ENCODE data around the gene EEF1G. TPM values are rescaled to one million over a fixed set of nuclear protein-coding genes. Genes with fewer than 3 reads are reported as not detected.
A peak's percentile ranks its signal among the peaks of the same experiment; 100 is the strongest.

The EEF1G gene
- total and polyA plus RNA-seq, 2 of the 13 experiments (the other 11 are each of a cell fraction or from before 2014, with no cell fraction given), result 1,787 to 2,144 TPM

DNA sequence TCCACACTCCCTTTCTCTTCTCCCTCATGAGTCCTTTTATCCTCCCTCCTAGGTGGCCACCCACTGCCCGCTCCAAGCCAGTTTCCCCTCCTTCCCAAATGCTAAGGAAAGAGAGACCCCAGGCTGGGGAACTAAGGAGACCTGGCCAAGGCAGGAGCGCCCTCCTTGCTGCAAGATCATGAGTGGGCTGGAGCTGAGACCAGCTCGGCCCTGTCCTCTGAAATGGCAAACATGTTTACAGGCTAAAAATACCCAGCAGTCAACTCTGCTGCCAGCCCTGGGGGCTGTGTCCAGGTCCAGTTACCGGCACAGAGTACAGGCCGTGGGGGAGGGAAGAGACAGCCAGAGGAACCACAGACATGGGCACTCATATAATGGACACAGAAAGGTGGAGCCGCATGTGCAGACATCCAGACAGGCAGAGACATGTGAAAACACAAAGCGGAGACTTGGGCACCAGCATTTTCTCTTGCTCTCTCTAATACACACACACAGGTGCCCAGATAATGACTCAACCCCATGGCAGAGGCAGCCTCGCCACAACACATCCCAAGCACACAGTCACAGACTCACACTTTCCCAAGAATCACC is 25.9 kb downstream of the EEF1G start (continued):
- TF ChIP-seq, protein P1, sequence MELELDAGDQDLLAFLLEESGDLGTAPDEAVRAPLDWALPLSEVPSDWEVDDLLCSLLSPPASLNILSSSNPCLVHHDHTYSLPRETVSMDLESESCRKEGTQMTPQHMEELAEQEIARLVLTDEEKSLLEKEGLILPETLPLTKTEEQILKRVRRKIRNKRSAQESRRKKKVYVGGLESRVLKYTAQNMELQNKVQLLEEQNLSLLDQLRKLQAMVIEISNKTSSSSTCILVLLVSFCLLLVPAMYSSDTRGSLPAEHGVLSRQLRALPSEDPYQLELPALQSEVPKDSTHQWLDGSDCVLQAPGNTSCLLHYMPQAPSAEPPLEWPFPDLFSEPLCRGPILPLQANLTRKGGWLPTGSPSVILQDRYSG (CRISPR knock-in tag; IDR thresholded peaks at IDR 0.05), result no peak
- TF ChIP-seq JUN (CRISPR knock-in tag; IDR thresholded peaks at IDR 0.05) (no peak), KAT8 (CRISPR knock-in tag; IDR thresholded peaks at IDR 0.05) (peak; percentile 60; the same call in 1 of the 2 replicates), HHEX (CRISPR knock-in tag; IDR thresholded peaks at IDR 0.05) (0 out of 2 replicates have a peak, but pooled peaks have one; percentile 28), ZNF550 (CRISPR knock-in tag; IDR thresholded peaks at IDR 0.05; ENCODE audit: borderline replicate concordance) (no peak), SOX5 (CRISPR knock-in tag; IDR thresholded peaks at IDR 0.05; ENCODE audit: borderline replicate concordance) (peak; percentile 66; the same call in 1 of the 2 replicates), KDM5A (IDR thresholded peaks at IDR 0.05; ENCODE audit: borderline replicate concordance, low read length) (no peak), ZNF34 (CRISPR knock-in tag; IDR thresholded peaks at IDR 0.05; ENCODE audit: borderline replicate concordance) (no peak), ZNF761 (CRISPR knock-in tag; conservative IDR thresholded peaks at IDR 0.05) (0 out of 2 replicates have a peak, but pooled peaks have one; percentile 21), MYC (CRISPR knock-in tag; IDR thresholded peaks at IDR 0.05; ENCODE audit: borderline replicate concordance) (no peak)
- TF ChIP-seq, protein P2, sequence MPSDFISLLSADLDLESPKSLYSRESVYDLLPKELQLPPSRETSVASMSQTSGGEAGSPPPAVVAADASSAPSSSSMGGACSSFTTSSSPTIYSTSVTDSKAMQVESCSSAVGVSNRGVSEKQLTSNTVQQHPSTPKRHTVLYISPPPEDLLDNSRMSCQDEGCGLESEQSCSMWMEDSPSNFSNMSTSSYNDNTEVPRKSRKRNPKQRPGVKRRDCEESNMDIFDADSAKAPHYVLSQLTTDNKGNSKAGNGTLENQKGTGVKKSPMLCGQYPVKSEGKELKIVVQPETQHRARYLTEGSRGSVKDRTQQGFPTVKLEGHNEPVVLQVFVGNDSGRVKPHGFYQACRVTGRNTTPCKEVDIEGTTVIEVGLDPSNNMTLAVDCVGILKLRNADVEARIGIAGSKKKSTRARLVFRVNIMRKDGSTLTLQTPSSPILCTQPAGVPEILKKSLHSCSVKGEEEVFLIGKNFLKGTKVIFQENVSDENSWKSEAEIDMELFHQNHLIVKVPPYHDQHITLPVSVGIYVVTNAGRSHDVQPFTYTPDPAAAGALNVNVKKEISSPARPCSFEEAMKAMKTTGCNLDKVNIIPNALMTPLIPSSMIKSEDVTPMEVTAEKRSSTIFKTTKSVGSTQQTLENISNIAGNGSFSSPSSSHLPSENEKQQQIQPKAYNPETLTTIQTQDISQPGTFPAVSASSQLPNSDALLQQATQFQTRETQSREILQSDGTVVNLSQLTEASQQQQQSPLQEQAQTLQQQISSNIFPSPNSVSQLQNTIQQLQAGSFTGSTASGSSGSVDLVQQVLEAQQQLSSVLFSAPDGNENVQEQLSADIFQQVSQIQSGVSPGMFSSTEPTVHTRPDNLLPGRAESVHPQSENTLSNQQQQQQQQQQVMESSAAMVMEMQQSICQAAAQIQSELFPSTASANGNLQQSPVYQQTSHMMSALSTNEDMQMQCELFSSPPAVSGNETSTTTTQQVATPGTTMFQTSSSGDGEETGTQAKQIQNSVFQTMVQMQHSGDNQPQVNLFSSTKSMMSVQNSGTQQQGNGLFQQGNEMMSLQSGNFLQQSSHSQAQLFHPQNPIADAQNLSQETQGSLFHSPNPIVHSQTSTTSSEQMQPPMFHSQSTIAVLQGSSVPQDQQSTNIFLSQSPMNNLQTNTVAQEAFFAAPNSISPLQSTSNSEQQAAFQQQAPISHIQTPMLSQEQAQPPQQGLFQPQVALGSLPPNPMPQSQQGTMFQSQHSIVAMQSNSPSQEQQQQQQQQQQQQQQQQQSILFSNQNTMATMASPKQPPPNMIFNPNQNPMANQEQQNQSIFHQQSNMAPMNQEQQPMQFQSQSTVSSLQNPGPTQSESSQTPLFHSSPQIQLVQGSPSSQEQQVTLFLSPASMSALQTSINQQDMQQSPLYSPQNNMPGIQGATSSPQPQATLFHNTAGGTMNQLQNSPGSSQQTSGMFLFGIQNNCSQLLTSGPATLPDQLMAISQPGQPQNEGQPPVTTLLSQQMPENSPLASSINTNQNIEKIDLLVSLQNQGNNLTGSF (CRISPR knock-in tag; IDR thresholded peaks at IDR 0.05), result no peak
- TF ChIP-seq, protein P3, sequence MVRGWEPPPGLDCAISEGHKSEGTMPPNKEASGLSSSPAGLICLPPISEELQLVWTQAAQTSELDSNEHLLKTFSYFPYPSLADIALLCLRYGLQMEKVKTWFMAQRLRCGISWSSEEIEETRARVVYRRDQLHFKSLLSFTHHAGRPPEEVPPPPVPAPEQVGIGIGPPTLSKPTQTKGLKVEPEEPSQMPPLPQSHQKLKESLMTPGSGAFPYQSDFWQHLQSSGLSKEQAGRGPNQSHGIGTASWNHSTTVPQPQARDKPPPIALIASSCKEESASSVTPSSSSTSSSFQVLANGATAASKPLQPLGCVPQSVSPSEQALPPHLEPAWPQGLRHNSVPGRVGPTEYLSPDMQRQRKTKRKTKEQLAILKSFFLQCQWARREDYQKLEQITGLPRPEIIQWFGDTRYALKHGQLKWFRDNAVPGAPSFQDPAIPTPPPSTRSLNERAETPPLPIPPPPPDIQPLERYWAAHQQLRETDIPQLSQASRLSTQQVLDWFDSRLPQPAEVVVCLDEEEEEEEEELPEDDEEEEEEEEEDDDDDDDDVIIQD (CRISPR knock-in tag; IDR thresholded peaks at IDR 0.05; ENCODE audit: low read depth), result no peak
- TF ChIP-seq, protein P4, sequence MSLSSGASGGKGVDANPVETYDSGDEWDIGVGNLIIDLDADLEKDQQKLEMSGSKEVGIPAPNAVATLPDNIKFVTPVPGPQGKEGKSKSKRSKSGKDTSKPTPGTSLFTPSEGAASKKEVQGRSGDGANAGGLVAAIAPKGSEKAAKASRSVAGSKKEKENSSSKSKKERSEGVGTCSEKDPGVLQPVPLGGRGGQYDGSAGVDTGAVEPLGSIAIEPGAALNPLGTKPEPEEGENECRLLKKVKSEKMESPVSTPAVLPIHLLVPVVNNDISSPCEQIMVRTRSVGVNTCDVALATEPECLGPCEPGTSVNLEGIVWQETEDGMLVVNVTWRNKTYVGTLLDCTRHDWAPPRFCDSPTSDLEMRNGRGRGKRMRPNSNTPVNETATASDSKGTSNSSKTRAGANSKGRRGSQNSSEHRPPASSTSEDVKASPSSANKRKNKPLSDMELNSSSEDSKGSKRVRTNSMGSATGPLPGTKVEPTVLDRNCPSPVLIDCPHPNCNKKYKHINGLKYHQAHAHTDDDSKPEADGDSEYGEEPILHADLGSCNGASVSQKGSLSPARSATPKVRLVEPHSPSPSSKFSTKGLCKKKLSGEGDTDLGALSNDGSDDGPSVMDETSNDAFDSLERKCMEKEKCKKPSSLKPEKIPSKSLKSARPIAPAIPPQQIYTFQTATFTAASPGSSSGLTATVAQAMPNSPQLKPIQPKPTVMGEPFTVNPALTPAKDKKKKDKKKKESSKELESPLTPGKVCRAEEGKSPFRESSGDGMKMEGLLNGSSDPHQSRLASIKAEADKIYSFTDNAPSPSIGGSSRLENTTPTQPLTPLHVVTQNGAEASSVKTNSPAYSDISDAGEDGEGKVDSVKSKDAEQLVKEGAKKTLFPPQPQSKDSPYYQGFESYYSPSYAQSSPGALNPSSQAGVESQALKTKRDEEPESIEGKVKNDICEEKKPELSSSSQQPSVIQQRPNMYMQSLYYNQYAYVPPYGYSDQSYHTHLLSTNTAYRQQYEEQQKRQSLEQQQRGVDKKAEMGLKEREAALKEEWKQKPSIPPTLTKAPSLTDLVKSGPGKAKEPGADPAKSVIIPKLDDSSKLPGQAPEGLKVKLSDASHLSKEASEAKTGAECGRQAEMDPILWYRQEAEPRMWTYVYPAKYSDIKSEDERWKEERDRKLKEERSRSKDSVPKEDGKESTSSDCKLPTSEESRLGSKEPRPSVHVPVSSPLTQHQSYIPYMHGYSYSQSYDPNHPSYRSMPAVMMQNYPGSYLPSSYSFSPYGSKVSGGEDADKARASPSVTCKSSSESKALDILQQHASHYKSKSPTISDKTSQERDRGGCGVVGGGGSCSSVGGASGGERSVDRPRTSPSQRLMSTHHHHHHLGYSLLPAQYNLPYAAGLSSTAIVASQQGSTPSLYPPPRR (CRISPR knock-in tag; IDR thresholded peaks at IDR 0.05; ENCODE audit: borderline replicate concordance), result peak; percentile 54; the same call in 1 of the 2 replicates

Measured in HepG2 (cell line).